Thyroid gland (tissue), 4 donors: ENCODE results near the gene WDFY2. TPM values are rescaled to one million over a fixed set of nuclear protein-coding genes. Genes with fewer than 3 reads are reported as not detected.

Experiments
- DNase-seq, 2 donors: peaks; one replicate each; pipeline ENCODE4 v3.0.0-alpha.2; 2019
- H3K27ac ChIP-seq, 3 donors: fragments of 200-600 bp; sonication (generic); 1 replicate in 2 of 3; 2 replicates in 1 of 3; pipeline ENCODE4 v1.5.1; 2016 to 2019; ENCODE audit warnings: mild to moderate bottlenecking in 1 of 3, moderate library complexity in 1 of 3
- H3K27me3 ChIP-seq: fragments of 200-600 bp; sonication (generic); one replicate; pipeline ENCODE4 v1.5.1; 2019
- H3K36me3 ChIP-seq, 2 donors: fragments of 200-600 bp; sonication (generic); one replicate each; pipeline ENCODE4 v1.5.1; 2016 to 2019
- H3K4me1 ChIP-seq, 2 donors: fragments of 200-600 bp; sonication (generic); one replicate each; pipeline ENCODE4 v1.5.1; 2017 to 2019
- H3K4me3 ChIP-seq, 3 donors: fragments of 200-600 bp; sonication (generic); replicated peaks in 1 of 3; 1 replicate in 2 of 3; 2 replicates in 1 of 3; pipeline ENCODE4 v1.5.1; 2016; ENCODE audit warnings: mild to moderate bottlenecking in 1 of 3
- H3K9me3 ChIP-seq: fragments of 200-600 bp; sonication (generic); one replicate; pipeline ENCODE4 v1.5.1; 2017
- CTCF ChIP-seq, 6 experiments: fragments of 200-600 bp in 3 of 6; fragments of 450-650 bp in 3 of 6; sonication (generic) in 3 of 6; IDR thresholded peaks; one replicate each; pipeline ENCODE4 v1.5.1; 2016 to 2019; ENCODE audit warnings: antibody characterized with exemption in 6 of 6, mild to moderate bottlenecking in 2 of 6, inconsistent platforms in 1 of 6, moderate library complexity in 1 of 6
- POLR2A ChIP-seq, 2 donors: fragments of 450-650 bp; IDR thresholded peaks; one replicate each; pipeline ENCODE4 v1.6.1; 2017; ENCODE audit warnings: antibody characterized with exemption in 2 of 2, mild to moderate bottlenecking in 2 of 2, moderate library complexity in 1 of 2
- WGBS, 2 donors: methylation state at CpG; one replicate each; pipeline ENCODE4 v1.1.5; 2017; 5-methylcytosine and 5-hydroxymethylcytosine counted together
- intact Hi-C: fragments of 100-400 bp; cut with DNase I; formaldehyde crosslinking; loops from one replicate; pipeline ENCODE4 v1.15.1; 2023
- total RNA-seq, 4 donors: library from RNA; depleted of rRNA; stranded (reverse); fragments of >200 nt; gene quantifications; one replicate each; pipeline ENCODE4 v1.2.3, GENCODE V29; 2016

WDFY2 gene
- total RNA-seq, 4 donors from 2014 or later = 15.8 to 23.9 (median 20.9) TPM

DNA sequence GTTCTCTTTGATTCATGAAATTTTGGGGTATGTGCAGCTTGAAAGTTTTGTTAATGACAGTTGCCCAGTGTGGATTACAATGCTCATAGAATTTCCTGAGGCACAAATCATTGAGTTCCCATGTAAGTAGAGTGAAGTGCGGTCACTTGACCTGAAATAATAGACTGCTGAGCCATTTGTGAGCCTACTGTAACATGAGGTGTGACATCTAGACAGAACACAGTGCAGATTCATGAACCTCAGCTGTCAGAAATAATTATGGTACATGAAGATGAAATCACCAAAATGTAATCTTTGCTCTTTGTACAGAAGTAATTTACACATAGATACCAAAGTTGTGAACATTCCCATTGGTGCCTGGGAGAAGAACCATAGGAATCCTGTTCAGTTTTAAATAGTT is 135.1 kb downstream of the WDFY2 start:
- Histone ChIP-seq H3K4me3 (no peak overlapping the region), H3K27me3 (no peaks in the 10 kb centered on the region), H3K4me1 (peaks cover 8% of the 10 kb centered on the region in 2 donors), H3K27ac (no peak overlapping the region), H3K9me3 (no peaks in the 10 kb centered on the region), H3K36me3 (no peaks in the 10 kb centered on the region)
- TF ChIP-seq CTCF (IDR thresholded peaks at IDR 0.05) (no peak), POLR2A (IDR thresholded peaks at IDR 0.05) (no peak)
- intact Hi-C loops = no loop called here
- DNase-seq = no peak
- WGBS, 2 donors = 89 to 100% methylated on average over 1 of the region's 1 CpG

DNA sequence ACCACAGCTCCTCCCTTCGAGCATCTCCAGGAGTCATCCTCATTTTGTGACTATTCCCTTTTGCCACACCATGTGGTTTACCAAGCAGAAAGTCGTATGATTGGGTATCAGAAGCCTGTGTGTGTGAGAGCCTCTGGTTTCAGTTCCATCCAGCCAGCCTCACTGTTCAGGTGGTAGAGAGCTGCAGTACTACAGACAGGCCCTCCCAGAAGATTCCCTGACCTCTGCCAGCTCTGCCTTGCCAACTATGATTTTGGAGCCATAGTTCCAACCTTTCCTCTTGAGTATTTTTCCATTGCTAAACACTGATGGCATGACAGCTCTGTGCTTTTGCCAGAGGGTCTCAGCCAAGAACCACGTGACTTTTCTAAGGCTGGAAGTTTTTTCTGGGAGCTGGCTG is 137.2 kb downstream of the WDFY2 start:
- H3K9me3 ChIP-seq = no peaks in the 10 kb centered on the region
- H3K4me1 ChIP-seq = peaks cover 8% of the 10 kb centered on the region in 2 donors
- peak; percentile 29 to 57 for DNase-seq
- TF ChIP-seq POLR2A (IDR thresholded peaks at IDR 0.05) (peak in 1 of 2 donors; percentile 15), CTCF (IDR thresholded peaks at IDR 0.05) (no peak)
- peak overlapping the region; percentile 18 to 68 (median 27) for H3K27ac ChIP-seq
- no peaks in the 10 kb centered on the region for H3K36me3 ChIP-seq
- WGBS, 2 donors = 62 to 78% methylated on average over 3 of the region's 3 CpGs
- intact Hi-C loops = no loop called here
- no peaks in the 10 kb centered on the region for H3K27me3 ChIP-seq
- no peak overlapping the region for H3K4me3 ChIP-seq

GRCh38 chr13:51723529-51723928 is 139.3 kb downstream of the WDFY2 start:
- intact Hi-C loops = no loop called here

GRCh38 chr13:51724721-51725120 is 140.5 kb downstream of the WDFY2 start:
- TF ChIP-seq POLR2A (IDR thresholded peaks at IDR 0.05) (no peak), CTCF (IDR thresholded peaks at IDR 0.05) (no peak)
- H3K27ac ChIP-seq = no peak overlapping the region
- no peaks in the 10 kb centered on the region for H3K27me3 ChIP-seq
- H3K4me3 ChIP-seq = no peak overlapping the region
- H3K4me1 ChIP-seq = peaks cover 8 to 13% of the 10 kb centered on the region in 2 donors
- intact Hi-C loops = no loop called here
- no peaks in the 10 kb centered on the region for H3K9me3 ChIP-seq
- H3K36me3 ChIP-seq = peaks cover 0 to 4% of the 10 kb centered on the region in 2 donors
- no peak for DNase-seq

More at GRCh38 chr13:51723529-51723928, 139.3 kb downstream of the WDFY2 start:
- no peaks in the 10 kb centered on the region for H3K27me3 ChIP-seq
- no peak overlapping the region for H3K27ac ChIP-seq
- H3K4me1 ChIP-seq = peaks cover 8 to 13% of the 10 kb centered on the region in 2 donors
- no peak overlapping the region for H3K4me3 ChIP-seq
- peaks cover 0 to 4% of the 10 kb centered on the region in 2 donors for H3K36me3 ChIP-seq
- no peaks in the 10 kb centered on the region for H3K9me3 ChIP-seq
- TF ChIP-seq POLR2A (IDR thresholded peaks at IDR 0.05) (no peak), CTCF (IDR thresholded peaks at IDR 0.05) (no peak)
- WGBS, 2 donors = 95 to 99% methylated on average over 6 of the region's 6 CpGs
- no peak for DNase-seq

DNA sequence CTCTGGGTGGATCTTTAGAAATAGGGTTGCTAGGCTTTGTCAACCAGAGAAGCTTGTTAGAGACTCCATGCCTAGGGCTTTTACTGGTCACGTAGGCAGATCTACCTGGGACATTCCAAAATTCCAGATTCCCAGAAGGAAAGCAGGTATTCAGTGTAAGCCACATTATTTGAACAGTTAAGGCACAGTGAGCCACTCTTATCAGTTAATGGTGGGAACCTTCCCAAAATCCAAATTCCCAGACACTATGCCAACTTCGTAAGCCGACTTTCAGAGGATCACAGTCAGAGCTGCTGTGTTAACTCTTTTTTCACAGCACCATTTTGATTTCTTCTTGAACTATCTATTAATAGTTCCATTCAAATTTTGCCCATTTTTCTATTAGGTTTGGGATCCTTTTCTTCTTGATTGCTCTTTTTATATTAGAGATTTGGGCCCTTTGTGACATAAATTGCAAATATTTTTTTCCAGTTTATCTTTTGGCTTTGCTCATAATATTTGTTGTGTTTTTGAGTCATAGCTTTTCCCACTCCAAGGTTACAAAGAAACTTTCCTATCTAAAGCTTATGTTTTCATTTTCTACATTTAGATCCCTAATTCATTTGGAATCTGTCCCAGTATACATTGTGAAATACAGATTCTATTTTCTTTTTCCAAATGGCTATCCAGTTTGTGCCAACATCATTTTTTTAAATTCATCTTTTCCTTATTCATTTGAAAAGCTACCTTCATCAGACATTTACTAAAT is 142.4 kb downstream of the WDFY2 start:
- 85 to 86% methylated on average over 3 of the region's 3 CpGs for WGBS, 2 donors
- Histone ChIP-seq H3K9me3 (no peaks in the 10 kb centered on the region), H3K27ac (no peak overlapping the region), H3K4me3 (no peak overlapping the region), H3K27me3 (no peaks in the 10 kb centered on the region), H3K4me1 (peaks cover 2 to 8% of the 10 kb centered on the region in 2 donors), H3K36me3 (peaks cover 0 to 4% of the 10 kb centered on the region in 2 donors)
- no peak for TF ChIP-seq CTCF (IDR thresholded peaks at IDR 0.05)
- no peak for TF ChIP-seq POLR2A (IDR thresholded peaks at IDR 0.05)
- intact Hi-C loops = no loop called here
- no peak for DNase-seq
